H1 (cell line): ENCODE measurements around the gene DPM3. TPM values are rescaled to one million over a fixed set of nuclear protein-coding genes. Genes with fewer than 3 reads are reported as not detected.

ENCODE experiments used
- HDAC2 ChIP-seq, 2 experiments: fragments of 300-600 bp in 1 of 2; sonication (generic) in 1 of 2; IDR thresholded peaks; 2 replicates each; pipeline ENCODE4 v1.6.1; 2011 to 2012; ENCODE audit warnings: low read depth in 2 of 2, low read length in 2 of 2, mild to moderate bottlenecking in 2 of 2, moderate library complexity in 2 of 2, borderline replicate concordance in 1 of 2, inconsistent platforms in 1 of 2
- RBBP5 ChIP-seq: IDR thresholded peaks from 2 replicates; pipeline ENCODE4 v1.7.1; 2012; ENCODE audit warnings: low read depth, mild to moderate bottlenecking, inconsistent platforms, low read length, moderate library complexity, borderline replicate concordance
- SIRT6 ChIP-seq: IDR thresholded peaks from one replicate; pipeline ENCODE4 v1.7.1; 2012; ENCODE audit warnings: low read length, inconsistent platforms
- polyA plus RNA-seq, 7 experiments: library from polyadenylated mRNA; depleted of rRNA in 3 of 7; stranded (reverse) in 5 of 7; unstranded in 2 of 7; fragments of >200 nt in 5 of 7; fragments of 200-250 nt in 2 of 7; gene quantifications; 1 replicate in 5 of 7; 2 replicates in 1 of 7; 4 replicates in 1 of 7; pipeline versions ENCODE4 v1.2.1 to v1.2.3, GENCODE V29; 2011 to 2013; ENCODE audit warnings: missing spikeins in 2 of 7, mixed read lengths in 2 of 7
- total RNA-seq: library from RNA; stranded (reverse); fragmentation: NEBNext Ultra II Directional; extraction: Animal tissue kit (Norgen Biotek cat#: 25700); gene quantifications from 2 replicates; pipeline ENCODE4 v1.2.1, GENCODE V29; 2021

The DPM3 gene
- total and polyA plus RNA-seq, 2 of the 8 experiments (the other 6 are each of a cell fraction or from before 2014, with no cell fraction given) = 44.8 to 227 TPM

- TF ChIP-seq RBBP5 = 0 out of 2 replicates have a peak, but pooled peaks have one; percentile 13
- no peak for TF ChIP-seq HDAC2 (IDR thresholded peaks at IDR 0.05; ENCODE audit: borderline replicate concordance in 1 of 2, low read depth in 2 of 2, low read length in 2 of 2)
- TF ChIP-seq SIRT6 = no peak
Measured at GRCh38 chr1:155140630-155140953, 261 bp upstream of the DPM3 start (continued).
